EH (cell line): Measurements from ENCODE around the gene ZNF787.
"Not testable (repeated sequence)": the region's sequence is repeated elsewhere in the genome, so short reads cannot be mapped to it uniquely, and the experiment has no call there.

Experiments used
- DNase-seq: peaks from one replicate; pipeline ENCODE4 v3.0.0-alpha.2; 2015; ENCODE audit warnings: low read depth

The ZNF787 gene

GRCh38 chr19:56121180-56122167 is at the start of gene ZNF787:
Gene ZNF787 (minus strand): TSS chr19:56121295. CDS start chr19:56103217, 18,078 bp downstream.
- DNase-seq, result peak; percentile 96

GRCh38 chr19:56170261-56170660 is 49.2 kb upstream of the ZNF787 start:
- DNase-seq, result no peak

- DNase-seq, result peak; percentile 7
Measured at GRCh38 chr19:56167064-56167578, 46.0 kb upstream of the ZNF787 start.

- DNase-seq, result no peak
Measured at GRCh38 chr19:56163097-56163496, 42.0 kb upstream of the ZNF787 start.

- DNase-seq, result no peak
Measured at GRCh38 chr19:56162258-56162657, 41.2 kb upstream of the ZNF787 start.

- no peak for DNase-seq
Measured at GRCh38 chr19:56161534-56161933, 40.4 kb upstream of the ZNF787 start.

GRCh38 chr19:56159622-56160271 is 38.7 kb upstream of the ZNF787 start:
- DNase-seq, result no peak

- DNase-seq, result no peak
Measured at GRCh38 chr19:56159009-56159559, 38.0 kb upstream of the ZNF787 start.

- no peak for DNase-seq
Measured at GRCh38 chr19:56158170-56158757, 37.2 kb upstream of the ZNF787 start.

- DNase-seq, result no peak
Measured at GRCh38 chr19:56156768-56157167, 35.7 kb upstream of the ZNF787 start.

- no peak for DNase-seq
Measured at GRCh38 chr19:56155124-56155687, 34.1 kb upstream of the ZNF787 start.

- DNase-seq, result no peak
Measured at GRCh38 chr19:56153507-56153906, 32.4 kb upstream of the ZNF787 start.

- DNase-seq, result no peak
Measured at GRCh38 chr19:56152644-56153043, 31.5 kb upstream of the ZNF787 start.

GRCh38 chr19:56150358-56150757 is 29.3 kb upstream of the ZNF787 start:
- no peak for DNase-seq

GRCh38 chr19:56149656-56150038 is 28.6 kb upstream of the ZNF787 start:
- no peak for DNase-seq

- DNase-seq, result not testable (repeated sequence)
Measured at GRCh38 chr19:56148955-56149655, 28.0 kb upstream of the ZNF787 start.

GRCh38 chr19:56148096-56148495 is 27.0 kb upstream of the ZNF787 start:
- DNase-seq, result no peak

GRCh38 chr19:56147307-56147706 is 26.2 kb upstream of the ZNF787 start:
- no peak for DNase-seq

GRCh38 chr19:56146904-56147303 is 25.8 kb upstream of the ZNF787 start:
- no peak for DNase-seq

GRCh38 chr19:56145698-56146097 is 24.6 kb upstream of the ZNF787 start:
- DNase-seq, result no peak

- DNase-seq, result no peak
Measured at GRCh38 chr19:56144831-56145230, 23.7 kb upstream of the ZNF787 start.
